Right hindlimb (tissue), 1 donor: ENCODE data around the gene JPT1.
"Not testable (repeated sequence)": the region's sequence is repeated elsewhere in the genome, so short reads cannot be mapped to it uniquely, and the experiment has no call there.

Experiments used
- DNase-seq: peaks from one replicate; pipeline ENCODE4 v3.0.0-alpha.2; 2018

The JPT1 gene

DNA sequence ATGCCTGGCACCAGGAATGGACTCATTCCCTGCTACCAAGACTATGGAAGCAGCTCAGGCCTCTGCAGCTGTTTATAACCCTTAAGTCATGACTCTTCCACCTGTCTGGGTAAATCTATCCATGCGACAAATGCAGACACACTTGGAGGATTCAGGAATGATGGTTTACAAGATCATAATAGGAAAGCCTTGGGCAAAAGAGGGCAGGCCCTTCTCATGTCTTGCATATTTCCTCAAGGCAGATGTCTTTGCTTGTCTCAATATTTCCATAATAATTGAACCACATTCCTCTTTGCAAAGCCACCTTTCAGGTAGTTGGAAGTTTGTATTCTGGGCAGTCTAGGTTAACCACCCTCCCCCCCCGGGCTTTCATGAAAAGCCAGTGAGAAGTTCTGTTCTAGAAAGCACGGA is 884 bp upstream of the JPT1 start:
- peak; percentile 39 for DNase-seq

DNA sequence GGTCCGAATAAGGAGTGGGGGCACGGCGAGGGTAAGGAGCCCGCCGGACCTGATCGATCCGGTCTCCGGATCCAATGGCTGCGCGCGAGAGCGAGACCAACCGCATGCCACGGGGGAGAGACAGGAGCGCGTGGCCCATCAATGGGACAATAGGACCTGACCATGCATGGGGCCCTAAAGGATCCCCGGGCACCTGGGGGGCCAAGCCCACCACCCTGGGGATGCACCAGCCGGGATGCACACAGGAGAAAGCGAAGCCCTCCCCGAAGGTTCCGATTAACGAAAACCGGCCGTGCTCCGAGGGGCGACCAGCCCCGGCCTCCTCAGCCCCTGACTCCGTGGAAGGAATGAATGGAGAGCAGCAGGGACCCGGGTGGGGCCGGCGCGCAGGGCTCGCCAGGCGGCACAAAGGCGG is 525 bp downstream of the JPT1 start:
- DNase-seq, result peak; percentile 55

DNA sequence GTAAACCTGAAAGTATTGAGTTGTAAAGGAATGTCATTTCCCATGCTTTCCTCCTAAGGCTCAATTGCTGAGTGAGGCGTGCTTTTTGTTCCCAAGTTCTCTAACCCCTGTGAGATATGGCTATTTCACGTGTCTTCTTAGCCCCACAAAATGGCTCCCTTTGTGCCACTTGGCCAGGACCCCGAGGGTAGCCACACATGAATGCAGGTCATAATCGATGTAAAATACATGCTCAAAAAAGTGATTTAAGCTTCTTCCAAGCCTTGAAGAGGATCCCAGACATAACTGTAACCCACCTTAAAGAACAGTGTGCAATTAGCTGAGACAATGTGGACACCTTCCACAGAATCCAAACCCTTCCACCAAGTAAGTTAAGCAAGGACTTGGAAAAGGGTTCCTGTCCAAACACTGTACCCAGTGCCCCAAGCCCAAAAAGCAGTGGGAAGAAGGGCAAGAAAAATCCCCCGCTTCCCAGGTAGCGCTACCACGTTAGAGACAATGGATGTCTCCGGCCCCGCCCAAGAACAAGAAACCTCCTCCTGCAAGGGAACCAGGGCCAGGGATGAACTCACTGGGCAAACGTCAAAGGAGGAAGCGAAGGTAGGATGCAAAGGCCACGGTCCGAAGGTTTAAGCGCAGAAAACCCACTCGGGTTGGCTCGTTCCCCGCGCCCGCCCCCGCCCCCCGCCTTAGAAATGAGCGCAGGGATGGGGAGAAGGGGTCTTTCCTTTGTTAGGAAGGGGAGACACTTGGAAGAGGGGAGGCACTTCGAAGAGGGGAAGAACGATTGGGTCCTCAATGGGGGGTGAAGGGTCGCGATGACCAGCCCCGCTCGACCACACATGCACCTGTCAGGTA is 1.2 kb downstream of the JPT1 start:
- DNase-seq, result peak; percentile 61

DNA sequence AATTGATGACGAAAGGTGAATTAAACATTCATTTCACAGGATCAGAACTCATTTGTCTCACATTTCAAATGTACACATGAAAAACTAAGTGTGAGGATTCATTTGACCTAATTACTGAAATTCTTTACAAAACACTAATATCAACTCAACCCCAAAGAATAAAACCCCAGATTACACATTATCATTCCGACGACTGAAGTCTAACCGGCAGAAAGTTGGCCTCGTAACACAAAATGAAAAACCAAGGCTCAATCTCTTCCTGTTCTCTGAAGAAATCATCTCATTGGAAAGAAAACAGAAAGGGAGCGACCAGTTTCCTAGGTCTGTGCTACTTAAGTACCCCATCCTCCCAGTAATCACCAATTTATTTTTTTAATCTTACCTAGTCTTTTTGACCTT is 1.8 kb downstream of the JPT1 start:
- DNase-seq, result no peak

DNA sequence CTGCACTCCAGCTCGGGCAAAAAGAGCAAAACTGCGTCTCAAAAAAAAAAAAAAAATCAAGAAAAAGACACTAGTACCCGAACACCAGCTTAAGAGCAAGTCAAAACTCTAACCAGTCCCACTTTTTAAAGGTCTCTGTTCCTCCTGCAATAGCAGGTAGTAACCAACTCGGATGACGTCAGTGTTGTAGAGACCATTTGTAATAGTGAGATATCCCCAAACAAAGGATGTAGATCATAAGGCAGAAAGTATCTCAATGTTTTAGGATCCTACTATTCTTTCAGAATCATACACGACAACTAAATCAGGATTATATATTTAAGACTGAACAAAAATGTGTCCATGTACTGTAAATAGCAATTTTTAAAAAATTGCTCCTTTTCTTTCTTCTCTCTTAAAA is 2.4 kb downstream of the JPT1 start:
- DNase-seq, result no peak

DNA sequence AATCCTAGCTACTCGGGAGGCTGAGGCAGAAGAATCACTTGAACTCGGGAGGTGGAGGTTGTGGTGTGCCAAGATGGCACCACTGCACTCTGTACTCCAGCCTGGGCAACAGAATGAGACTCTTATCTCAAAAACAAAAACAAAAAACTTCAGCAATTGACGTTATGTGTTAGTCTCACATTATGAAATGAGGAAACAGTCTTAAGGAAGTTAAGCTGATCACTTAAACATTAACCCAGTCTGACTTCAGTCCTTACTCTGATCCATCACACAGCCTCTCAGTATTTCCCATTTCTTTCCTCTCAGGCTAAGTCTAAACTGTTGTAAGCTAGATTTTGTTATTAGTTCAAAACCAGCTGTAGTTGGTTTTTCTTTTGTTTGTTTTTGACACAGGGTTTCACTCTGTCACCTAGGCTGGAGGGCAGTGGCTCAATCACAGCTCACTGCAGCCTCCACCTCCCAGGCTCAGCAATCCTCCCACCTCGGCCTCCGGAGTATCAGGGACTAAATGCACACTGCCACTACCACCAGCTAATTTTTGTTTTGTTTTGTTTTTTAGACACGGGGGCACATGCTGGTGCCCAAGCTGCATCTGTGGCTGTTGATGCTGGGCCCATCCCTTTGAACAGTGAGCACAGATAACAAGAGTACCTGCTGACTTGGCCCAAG is 6.3 kb downstream of the JPT1 start:
- DNase-seq, result no peak

DNA sequence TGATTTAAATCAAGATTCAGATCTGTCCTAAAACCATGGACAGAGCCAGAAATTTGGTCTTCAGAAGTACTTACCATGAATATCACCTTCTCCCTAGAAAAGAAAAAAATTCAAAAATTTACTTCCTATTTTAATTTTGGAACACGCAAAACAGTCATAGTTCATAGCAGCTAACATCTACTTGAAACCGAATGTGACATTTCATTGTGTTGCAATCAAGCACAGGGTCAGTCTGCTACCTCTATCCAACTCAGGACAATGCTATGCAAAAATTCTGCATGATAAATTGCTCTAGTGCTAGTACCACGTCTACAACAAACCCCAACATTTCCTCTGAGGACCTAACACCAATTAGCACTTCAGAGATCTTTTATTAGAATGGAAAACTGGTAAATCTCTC is 7.7 kb downstream of the JPT1 start:
- DNase-seq, result no peak

DNA sequence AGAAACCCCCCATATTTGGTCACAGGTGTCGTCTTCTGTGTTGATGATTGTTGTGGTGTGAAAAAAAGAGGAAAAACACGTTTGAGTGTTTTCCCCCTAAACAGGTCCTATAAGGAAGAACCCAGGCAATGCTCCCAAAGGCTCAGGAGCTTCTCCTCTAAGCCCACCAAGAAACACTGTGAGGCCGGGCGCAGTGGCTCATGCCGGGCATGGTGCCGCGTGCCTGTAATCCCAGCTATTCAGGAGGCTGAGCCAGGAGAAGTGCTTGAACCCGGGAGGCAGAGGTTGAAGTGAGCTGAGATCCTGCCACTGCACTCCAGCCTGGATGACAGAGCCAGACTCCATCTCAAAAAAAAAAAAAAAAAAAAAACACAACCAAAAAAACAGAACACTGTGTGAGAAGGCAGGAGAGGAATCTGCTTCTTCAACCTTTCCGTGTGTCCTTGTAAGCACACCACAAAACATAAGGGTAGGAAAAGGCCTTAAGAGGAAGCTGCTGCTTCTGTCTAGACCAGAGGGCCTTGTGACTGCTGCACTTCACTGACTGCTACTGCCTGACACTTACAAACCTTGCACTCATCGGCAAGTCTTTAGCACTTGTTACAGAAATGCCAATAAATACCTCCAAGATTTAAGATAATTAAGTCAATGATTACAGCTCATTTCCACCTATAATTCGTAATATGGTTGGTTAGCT is 9.3 kb downstream of the JPT1 start:
- no peak for DNase-seq

DNA sequence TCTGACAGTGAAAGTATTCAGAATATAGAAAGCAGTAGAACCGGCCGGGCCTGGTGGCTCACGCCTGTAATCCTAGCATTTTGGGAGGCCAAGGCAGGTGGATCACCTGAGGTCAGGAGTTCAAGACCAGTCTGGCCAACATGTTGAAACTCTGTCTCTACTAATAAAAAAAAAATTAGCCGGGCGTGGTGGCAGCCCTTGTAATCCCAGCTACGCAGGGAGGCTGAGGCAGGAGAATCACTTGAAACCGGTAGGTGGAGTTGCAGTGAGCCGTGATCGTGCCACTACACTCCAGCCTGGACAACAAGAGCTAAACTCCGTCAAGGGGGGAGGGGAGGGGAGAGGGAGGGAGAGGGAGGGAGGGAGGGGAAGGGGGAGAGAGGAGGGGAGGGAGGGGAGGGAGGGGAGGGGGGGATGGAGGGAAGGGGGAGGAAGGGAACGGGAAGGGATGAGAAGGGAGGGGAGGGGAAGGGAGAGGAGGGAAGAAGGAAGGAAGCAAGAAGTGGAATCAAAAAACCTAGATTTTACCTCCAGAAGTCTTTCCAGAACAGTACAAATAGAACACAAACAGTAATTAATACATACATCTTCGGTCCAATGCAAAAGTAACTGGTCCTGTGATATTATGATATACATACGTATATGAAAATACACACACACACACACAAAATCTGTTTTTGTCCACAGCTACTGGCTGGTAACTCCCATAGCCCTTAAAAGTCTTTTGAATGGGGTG is 11.9 kb downstream of the JPT1 start:
- no peak for DNase-seq

DNA sequence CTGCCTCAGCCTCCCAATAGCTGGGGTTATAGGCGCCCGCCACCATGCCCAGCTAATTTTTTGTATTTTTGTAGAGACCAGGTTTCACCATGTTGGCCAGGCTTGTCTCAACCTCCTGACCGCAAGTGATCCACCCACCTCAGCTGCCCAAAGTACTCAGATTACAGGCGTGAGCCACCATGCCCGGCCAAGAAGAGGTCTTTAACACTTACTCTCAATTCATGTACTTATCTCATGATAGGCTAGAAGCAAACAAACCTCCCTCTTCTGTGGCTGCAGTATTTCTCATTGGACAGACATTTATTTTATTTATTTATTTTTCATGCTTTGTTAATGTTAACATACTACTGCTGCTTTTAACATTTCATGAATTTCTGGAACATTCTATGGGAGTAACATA is 15.8 kb downstream of the JPT1 start:
- DNase-seq, result no peak

DNA sequence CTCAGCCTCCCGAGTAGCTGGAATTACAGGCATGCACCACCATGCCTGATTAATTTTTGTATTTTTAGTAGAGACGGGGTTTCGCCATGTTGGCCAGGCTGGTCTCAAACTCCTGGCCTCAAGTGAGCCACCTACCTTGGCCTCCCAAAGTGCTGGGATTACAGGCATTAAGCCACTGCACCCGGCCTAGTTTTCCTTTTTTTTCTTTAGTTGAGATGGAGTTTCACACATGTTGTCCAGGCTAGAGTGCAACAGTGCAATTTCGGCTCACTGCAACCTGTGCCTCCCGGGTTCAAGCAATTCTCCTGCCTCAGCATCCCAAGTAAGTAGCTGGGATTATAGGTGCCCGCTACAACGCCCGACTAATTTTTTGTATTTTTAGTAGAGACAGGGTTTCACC is 16.6 kb downstream of the JPT1 start:
- not testable (repeated sequence) for DNase-seq

DNA sequence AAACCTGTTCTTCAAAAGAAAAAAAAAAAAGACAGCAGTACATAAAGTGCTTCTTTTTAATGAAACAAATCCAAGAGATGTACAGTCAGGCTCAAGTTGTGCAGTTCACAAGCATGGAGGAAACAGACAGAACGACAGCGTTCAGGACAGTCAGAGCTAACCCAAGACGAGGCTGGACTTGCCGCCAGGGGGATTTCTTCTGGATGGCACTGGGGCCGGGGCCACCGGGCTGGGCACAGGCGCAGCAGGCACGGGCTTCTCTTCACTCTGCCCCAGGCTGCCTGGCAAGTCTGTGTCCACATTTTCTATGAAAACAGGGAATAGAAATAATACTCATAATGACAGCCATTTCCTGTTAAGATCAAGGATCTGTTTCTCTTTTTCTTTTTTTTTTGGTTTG is 18.4 kb downstream of the JPT1 start:
- no peak for DNase-seq

DNA sequence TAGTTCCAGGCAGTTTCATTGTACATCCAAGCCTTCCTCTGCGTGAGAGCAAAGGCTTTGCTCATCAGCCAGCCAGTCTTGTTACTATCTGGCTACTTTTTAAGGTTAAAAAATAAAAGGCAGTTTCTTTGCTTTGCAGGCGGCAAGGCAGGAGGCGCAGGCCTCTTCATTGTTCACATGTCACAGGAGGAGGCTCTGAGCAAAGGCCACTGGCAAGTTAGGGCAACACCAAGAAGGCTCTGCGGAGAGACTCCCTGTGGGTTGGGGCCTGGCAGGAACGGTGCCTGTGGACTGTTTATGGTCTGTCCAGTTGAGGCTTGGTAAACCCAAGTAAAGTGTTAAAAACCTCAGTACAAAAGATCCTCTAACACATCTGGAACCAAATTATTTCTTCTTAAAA is 18.9 kb downstream of the JPT1 start:
- DNase-seq, result no peak

DNA sequence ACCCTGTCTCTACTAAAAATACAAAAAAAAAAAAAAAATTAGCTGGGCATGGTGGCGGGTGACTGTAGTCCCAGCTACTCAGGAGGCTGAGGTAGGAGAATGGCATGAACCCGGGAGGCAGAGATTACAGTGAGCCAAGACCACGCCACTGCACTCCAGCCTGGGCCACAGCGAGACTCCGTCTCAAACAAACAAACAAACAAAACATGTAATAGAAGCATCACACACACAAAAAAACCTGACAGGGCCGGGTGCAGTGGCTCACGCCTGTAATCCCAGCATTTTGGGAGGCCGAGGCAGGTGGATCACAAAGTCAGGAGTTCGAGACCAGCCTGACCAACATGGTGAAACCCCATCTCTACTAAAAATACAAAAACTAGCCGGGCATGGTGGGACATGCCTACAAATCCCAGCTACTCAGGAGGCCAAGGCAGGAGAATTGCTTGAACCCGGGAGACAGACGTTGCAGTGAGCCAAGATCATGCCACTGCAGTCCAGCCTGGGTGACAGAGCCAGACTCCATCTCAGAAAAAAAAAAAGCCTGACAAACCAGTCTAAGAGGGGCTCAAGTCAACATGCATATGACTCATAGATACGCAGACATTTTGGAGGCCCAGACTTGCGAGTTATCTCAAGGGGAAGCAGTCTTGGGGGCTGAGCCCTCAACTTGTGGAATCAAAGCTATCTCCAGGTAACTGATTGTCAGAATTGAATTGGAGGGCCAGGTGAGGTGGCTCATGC is 20.5 kb downstream of the JPT1 start:
- DNase-seq, result not testable (repeated sequence)

DNA sequence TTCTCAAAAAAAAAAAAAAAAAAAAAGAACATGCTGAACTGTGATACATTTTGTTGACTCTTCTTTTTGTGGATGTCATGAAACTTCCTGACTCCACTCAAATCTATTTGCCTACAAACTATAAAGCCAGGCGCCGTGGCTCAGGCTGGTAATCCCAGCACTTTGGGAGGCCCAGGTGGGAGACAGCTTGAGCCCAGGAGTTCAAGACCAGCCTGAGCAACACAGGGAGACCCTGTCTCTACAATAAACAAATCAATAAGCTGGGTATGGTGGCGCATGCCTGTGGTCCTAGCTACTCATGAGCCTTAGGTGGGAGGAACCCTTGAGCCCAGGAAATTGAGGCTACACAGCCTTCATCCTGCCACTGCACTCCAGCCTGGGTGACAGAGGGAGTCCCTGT is 21.3 kb downstream of the JPT1 start:
- DNase-seq, result no peak

DNA sequence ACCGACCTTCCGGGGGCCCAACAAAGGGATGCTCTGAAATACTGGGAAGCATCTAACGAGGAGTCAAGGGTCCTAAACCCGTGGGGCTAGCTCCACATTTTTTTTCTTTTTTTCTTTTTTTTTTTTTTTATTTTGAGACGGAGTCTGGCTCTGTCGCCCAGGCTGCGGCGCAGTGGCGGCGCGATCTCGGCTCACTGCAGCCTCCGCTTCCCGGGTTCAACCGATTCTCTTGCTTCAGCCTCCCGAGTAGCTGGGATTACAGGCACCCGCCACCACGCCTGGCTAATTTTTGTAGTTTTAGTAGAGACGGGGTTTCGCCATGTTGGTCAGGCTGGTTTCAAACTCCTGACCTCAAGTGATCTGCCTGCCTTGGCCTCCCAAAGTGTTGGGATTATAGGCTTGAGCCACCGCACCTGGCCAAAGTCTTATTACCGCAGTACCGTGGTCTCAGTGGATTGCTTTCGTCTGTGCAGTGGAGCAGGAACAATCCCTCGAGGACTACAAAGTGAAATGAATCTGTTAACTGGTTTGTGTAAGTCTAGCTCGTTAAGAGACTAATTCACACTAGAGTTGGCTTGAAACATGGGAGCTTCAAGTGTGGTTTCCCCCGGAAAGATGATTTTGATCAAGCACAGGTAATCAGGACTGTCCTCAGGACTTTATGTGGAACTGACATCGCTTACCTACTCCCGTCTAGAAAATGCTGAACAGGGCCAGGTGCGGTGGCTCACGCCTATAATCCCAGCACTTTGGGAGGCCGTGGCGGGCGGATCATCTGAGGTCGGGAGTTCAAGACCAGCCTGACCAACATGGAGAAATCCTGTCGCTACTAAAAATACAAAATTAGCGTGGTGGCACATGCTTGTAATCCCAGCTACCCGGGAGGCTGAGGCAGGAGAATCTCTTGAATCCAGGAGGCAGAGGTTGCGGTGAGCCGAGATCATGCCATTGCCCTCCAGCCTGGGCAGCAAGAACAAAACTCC is 22.0 kb downstream of the JPT1 start:
- not testable (repeated sequence) for DNase-seq

DNA sequence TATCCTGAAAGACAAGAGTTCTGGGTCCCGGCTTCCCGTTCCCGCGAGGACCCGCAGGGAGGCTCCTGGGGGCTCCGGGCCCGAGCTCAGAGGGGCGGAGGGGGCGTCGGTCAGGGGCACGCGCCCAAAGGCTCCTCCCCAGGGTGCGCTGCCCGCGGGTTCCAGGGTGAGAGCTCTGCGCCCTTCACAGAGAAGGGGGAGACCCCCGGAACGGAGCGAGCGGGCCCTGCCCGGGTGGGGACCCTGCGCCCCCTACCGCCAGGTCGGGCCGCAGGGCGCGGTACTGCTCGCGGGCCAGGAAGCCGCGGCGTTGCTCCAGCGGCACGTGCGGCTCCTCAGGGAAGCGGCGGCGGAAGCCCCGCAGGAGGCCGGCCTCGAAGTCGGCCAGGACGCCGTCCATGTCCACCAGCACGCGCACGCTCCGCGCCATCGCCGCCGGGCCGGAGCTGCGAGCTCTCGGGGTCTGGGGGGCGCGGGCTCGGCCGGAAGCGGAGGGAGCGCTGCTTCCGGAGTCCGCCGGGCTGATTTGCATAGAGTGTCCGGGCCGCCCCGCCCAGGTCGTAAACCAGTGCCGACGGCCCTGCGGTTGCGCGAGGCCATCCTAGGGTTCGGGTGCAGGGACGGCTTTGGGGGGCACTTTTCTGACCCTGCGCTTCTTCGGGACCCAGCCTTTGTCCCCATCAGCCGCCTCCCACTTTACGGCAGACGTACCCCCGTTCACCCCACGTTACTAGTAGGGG is 22.9 kb downstream of the JPT1 start, which contains the start of gene NT5C:
NT5C (minus strand) TSS at position 465 of the 740 bp plus-strand sequence; CDS start at position 430, 35 bp downstream.
- DNase-seq, result peak; percentile 92

DNA sequence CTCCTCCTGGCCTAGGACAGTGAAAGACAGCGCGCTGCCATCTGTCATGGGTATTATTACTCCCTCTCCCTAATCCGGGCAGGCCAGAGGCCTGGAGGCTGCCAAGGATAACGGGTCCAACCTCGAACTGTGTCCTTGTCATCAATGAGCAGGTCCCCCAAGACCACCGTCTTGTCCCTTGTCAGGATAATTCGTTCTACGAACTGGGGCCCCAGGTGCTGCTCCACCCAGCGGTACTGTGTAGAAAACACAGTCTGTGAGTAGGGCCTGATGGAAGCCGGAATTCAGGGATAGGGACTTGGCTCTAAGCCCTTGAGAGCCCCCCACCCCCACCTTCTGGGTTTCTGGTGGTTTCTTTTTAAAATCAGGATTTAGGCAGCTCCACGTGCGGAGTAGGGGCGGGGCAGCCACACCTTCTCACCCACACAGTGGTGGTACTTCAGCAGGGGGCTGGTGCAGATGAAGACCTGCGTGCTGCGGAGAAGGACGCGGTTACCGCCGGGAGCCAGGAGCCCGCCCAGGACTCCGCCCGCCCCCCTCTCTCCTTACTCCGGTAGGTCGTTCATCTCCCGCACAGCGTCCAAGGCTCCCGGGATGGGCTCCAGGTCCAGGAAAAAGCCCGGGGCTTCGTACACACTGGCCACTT is 23.6 kb downstream of the JPT1 start:
- peak; percentile 80 for DNase-seq

DNA sequence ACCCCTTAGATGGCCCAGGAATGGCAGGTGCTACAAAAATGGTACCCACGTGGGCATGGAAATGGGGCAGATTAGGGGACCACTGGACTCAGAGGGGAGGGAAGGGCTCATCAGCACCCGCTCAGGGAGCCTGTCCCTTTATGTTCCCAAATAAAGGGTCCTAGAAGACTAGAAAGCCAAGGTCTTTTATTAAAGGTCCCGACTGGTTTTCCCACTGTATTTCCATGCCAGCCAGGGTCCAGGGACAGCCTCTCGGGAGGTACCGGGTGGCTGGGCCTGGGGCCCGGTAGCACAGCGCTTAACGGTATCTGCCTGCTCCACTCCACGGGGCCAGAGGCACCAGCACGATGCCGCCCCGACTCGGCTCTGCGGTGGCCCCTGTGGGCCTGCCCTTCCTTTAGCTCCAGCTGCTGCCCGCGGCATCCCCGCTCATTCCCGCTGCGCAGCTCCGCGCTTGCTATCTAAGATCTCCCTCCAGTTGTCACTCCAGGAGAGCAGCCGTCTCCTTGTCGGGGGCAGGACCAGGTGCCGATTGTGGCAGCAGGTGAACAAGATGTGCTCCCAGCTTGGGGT is 24.2 kb downstream of the JPT1 start:
- DNase-seq, result no peak
